GM12864 (cell line): ENCODE data around the gene CD7.

Experiments used
- DNase-seq: peaks from one replicate; pipeline ENCODE4 v3.0.0-alpha.2; 2011; ENCODE audit warnings: low read depth
- H3K4me3 ChIP-seq: 2 replicates; pipeline ENCODE4 v1.5.1; 2011; ENCODE audit warnings: mild to moderate bottlenecking, low read depth, low read length, control low read depth
- CTCF ChIP-seq: IDR thresholded peaks from 2 replicates; pipeline ENCODE4 v1.5.1; 2011; ENCODE audit warnings: low read depth, mild to moderate bottlenecking, moderate library complexity, low read length, control low read depth, inconsistent platforms; ENCODE audit errors: missing control alignments

CD7 gene

DNA sequence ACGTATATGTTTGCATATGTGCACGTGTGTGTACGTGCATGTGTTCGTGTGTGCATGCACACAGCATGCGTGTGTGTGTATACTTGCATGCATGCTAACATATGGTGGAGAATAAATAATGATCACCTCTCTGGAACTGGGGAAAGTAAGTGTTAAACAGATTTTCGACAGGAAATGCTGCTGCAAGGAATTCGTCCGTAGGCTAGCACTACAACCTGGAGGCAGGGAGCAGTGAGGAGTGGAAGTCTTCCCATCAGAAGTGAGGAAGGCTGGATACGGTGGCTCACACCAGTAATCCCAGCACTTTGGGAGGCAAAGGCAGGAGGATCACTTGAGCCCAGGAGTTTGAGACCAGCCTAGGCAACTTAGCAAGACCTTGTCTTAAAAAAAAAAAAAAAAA is 39.1 kb downstream of the CD7 start:
- TF ChIP-seq CTCF: no peak
- H3K4me3 ChIP-seq: no peak overlapping the region
- DNase-seq: no peak

DNA sequence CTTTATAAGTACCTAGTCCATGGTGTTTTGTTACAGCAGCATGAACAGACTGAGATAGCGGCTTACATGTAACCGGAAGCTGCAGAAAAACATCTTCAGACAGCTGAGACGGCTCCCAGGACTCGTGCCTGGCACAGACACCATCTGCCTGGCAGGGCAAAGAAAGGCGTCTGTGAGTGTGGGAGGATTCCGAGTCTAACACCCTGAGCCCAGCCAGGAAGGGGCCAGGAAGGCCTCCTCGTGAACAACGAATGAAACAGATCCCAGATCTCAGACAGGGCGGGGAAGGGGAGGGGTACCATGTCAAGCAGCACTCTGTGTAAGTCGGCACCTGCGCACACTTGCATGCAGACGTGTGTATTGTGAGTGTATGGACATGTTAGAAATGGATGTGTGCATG is 39.6 kb downstream of the CD7 start:
- H3K4me3 ChIP-seq: no peak overlapping the region
- DNase-seq: no peak
- TF ChIP-seq CTCF: no peak

DNA sequence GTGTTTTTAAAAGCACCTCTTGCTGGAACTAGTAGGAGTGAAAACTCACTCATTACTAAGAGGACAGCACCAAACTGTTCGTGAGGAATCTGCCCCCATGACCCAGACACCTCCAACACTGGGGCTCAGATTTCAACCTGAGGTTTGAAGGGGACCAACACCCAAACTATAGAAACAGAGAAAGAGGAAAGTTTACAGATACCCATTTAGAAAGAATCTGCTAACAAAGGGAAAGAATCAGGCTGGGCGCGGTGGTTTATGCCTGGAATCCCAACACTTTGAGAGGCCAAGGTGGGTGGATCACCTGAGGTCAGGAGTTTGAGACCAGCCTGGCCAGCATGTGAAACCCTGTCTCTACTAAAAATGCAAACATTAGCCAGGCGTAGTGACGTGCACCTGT is 40.5 kb downstream of the CD7 start:
- no peak for TF ChIP-seq CTCF
- H3K4me3 ChIP-seq: no peak overlapping the region
- no peak for DNase-seq

- H3K4me3 ChIP-seq: no peak overlapping the region
- no peak for TF ChIP-seq CTCF
- no peak for DNase-seq
Measured at GRCh38 chr17:82275326-82275725, 42.1 kb downstream of the CD7 start.

- peak overlapping the region; percentile 84; the same call in 1 of the 2 replicates for H3K4me3 ChIP-seq
- DNase-seq: no peak
- no peak for TF ChIP-seq CTCF
Measured at GRCh38 chr17:82274134-82275020, 43.0 kb downstream of the CD7 start.

DNA sequence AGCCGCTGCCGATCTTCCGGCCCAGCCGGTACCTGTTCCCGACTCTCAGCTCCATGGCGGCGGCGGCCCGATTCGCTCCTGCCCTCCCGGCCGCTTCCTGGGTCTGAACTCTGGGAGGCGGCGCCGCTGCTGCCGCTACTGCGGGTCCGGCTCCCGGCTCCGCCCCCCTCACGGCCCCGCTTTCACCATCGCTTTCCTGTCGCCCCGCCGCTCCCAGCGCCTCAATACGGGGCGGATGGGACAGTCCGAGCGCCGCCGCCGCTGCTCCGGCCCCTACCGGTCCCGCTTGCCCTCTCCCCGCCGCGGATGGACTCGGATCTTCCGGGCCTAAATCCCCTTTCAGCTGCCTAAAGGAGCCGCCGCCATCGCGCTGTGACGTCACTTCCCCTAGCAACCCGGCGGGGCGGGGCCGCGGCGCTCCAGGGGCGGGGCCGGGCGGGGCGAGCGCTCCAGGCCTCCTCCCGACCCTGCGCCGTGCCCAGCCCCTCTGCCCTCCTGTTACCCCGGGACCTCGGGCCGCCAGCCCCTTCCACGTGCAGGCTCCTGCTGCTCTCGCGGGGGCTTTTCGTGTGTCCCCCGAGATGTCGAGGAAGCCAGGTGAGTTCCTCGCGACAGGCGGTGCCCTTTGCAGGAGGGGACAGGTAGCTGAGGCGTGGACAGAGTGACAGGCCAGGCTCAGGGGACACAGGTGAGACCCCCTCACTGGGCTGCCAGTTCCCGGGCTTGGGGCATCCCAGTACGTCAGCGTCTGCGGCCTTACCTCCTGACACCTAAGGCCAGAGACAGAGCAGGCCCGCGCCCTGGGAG is 43.9 kb downstream of the CD7 start, which contains the start of gene CSNK1D:
Gene CSNK1D (minus strand): TSS at position 374 of the 807 bp plus-strand sequence. CDS start 319 bp downstream, at position 55.
- H3K4me3 ChIP-seq: peak within 1 kb of the TSS; percentile 84
- no peak for DNase-seq
- no peak for TF ChIP-seq CTCF
